Stimulated activated CD4-positive, alpha-beta T cell treated with anti-CD3 and anti-CD28 coated beads, Interleukin-2, amount 100 ng/mL, for 24 hours (primary cell): ENCODE results near the gene COP1.

Experiments used
- DNase-seq, 2 donors: peaks; one replicate each; pipeline ENCODE4 v3.0.0-alpha.2; 2020

Gene COP1

GRCh38 chr1:176198413-176198812 is 8.7 kb downstream of the COP1 start:
- DNase-seq = no peak

DNA sequence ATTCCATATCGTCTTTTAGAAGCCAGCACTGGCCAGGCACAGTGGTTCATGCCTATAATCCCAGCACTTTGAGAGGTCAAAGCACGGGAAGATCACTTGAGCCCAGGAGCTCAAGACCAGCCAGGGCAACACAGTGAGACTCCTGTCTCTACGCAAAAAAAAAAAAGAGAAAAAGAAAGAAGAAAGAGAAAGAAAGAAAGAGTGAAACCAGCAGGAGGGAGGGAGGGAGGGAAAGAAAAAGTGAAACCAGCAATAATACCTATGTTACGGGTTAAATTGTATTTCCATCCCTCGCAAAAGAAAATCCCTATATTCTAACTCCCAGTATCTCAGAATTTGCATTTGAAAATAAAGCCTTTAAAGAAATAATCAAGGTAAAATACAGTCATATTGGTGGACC is 10.4 kb downstream of the COP1 start:
- DNase-seq = no peak

- no peak for DNase-seq
These were observed 11.5 kb downstream of the COP1 start for GRCh38 chr1:176195547-176195946.

GRCh38 chr1:176193663-176194062 is 13.4 kb downstream of the COP1 start:
- no peak for DNase-seq

GRCh38 chr1:176193023-176193422 is 14.1 kb downstream of the COP1 start:
- no peak for DNase-seq

- DNase-seq = no peak
These were observed 18.5 kb downstream of the COP1 start for GRCh38 chr1:176188604-176189003.

DNA sequence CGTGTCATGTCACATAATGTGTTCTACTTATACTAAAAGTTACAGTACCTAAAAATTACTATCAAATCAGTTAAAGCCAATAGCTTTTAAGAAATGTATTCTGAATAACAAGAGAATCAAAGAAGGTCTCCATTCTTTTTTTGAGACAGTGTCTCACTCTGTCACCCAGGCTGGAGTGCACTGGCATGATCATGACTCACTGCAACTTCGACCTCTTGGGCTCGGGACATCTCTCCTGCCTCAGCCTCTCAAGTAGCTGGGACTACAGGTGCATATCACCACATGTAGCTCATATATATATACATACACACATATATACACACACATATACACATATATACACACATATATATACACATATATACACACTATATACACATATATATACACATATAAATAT is 20.1 kb downstream of the COP1 start:
- DNase-seq = no peak

- no peak for DNase-seq
These were observed 23.5 kb downstream of the COP1 start for GRCh38 chr1:176183618-176184017.

DNA sequence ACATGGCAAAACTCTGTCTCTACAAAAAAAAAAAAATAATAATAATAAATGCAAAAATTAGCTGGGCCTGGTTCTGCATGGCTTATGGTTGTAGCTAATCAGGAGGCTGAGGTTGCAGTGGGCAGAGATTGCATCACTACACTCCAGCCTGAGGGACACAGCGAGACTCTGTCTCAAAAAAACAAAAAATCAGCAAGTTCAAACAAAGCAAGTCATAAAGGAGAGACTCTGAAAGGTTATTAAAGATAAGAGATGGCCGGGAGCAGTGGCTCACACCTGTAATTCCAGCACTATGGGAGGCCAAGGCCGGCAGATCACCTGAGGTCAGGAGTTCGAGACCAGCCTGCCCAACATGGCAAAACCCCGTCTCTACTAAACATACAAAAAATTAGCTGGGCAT is 28.8 kb downstream of the COP1 start:
- DNase-seq = no peak

DNA sequence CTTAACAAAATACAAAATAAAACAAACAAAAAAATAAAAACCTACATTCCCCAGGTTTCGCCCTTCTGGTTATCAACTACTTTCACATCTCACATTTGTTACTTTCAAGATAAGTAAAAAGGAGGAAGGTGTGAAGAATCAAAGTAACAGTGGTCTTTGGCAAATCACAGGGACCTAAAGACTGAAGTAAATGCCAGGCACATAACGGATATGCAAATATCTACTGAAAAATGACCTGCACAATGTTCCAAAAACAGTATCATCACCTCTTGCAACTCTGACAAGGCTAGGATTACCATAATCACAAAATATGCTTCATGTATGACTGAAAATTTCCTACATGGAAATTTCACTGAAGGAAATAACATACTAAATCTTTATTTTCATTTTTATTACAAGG is 29.3 kb downstream of the COP1 start:
- DNase-seq = no peak

DNA sequence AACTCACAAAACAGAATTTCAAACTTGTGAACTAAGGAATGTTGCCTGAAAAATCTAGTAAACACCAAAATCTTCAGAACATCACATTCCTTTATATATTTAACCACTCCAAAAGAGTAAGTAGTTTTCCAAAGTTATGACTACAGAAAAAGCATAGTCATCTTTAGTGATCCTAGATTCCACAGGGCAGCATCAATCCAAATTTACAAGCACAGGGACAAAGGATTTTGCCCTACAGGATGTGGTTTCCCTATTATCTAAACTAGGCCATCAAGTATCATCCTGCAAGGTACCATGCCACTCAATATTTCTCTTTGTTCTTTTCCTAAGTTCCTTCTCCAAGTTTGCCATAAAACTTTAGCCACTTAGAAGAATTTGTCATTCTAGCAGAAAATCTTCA is 33.0 kb downstream of the COP1 start:
- DNase-seq = no peak

- no peak for DNase-seq
These were observed 34.9 kb downstream of the COP1 start for GRCh38 chr1:176172215-176172614.

DNA sequence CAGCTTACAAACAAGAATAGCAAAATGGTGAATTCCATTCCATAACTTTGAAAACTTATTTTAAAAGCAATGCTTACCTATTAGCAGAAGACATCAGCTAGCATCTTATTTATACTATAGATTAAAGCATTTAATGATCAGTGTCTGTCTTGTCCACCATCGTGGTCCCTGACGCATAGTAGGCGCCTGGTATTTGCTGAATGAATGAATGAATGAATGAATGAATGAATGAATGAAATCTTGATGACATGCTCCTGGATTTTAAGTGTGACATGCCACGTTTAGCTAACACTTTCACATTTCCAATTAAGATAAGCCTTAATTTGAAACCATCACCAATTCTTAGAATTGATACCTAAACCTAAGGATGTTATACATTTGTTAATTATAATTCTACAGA is 39.9 kb downstream of the COP1 start:
- no peak for DNase-seq

DNA sequence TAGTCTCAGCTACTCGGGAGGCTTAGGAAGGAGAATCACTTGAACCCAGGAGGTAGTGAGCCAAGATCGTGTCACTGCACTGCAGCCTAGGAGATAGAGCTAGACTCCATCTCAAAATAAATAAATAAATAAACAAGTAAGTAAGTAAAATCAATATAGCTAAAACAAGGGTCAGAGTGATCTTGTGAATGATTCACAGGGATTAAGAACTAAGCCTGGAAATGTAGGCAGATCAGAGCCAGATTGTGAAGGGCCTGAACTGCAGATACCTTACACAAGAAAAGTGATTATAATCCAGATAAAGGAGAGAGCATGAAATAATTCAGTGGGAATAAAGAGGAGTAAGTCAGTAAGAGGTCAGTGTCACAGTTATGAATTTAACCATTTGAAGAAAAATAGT is 41.5 kb downstream of the COP1 start:
- no peak for DNase-seq

- no peak for DNase-seq
These were observed 42.9 kb downstream of the COP1 start for GRCh38 chr1:176164014-176164678.

- no peak for DNase-seq
These were observed 47.1 kb downstream of the COP1 start for GRCh38 chr1:176159993-176160392.

DNA sequence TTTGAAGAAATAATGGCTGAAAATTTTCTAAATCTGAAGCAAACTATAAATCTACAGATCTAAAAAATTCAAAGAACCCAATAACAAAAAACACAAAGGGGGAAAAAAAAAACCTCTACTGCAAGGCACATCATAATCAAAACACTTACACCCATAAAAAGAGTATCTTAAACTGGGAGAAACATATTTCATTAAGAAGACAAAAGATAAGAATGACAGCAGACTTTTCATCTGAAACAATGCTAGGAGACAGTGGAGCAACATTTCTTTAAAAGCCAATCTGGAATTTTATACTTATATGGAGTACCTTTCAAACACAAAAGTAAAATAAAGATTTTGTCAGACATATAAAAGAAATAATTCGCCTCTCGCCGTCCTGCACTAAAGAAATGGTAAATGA is 49.1 kb downstream of the COP1 start:
- no peak for DNase-seq

- DNase-seq = no peak
These were observed 56.9 kb downstream of the COP1 start for GRCh38 chr1:176149939-176150807.

DNA sequence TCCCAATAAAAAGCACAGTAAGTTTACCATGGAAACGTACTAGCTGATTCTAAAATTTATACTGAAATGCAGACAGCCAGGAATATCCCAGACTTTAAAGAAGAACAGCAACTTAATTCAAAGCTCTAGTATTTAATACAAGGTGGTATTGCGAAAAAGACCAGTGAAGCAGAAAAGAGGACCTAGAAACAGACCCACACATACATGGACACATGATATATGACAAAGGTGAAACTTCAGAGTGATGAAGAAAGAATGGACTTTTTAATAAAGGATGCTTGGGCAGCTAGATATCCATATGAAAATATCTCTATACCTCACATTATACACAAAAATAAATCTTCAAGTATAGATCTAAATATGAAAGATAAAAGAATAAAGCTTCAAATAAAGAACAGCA is 62.6 kb downstream of the COP1 start:
- no peak for DNase-seq

DNA sequence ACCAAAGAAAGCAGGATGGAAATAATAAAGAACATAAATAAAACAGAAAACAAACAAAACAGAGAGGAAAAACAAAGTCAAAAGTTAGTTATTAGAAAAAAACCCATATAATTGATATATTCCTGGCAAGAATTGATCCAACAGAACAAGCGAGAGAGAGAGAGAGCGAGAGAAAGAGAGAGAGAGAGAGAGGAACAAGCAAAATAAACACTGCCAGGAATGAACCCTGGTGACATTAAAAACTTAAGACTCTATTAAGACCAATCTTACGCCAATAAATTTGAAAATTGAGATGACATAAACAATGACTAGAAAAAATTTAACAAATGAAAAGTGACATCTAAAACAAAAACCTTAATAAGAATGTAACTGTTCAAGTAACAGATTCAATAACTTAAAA is 64.1 kb downstream of the COP1 start:
- no peak for DNase-seq

- DNase-seq = no peak
These were observed 65.6 kb downstream of the COP1 start for GRCh38 chr1:176141449-176141848.

GRCh38 chr1:176136891-176137290 is 70.2 kb downstream of the COP1 start:
- DNase-seq = no peak

DNA sequence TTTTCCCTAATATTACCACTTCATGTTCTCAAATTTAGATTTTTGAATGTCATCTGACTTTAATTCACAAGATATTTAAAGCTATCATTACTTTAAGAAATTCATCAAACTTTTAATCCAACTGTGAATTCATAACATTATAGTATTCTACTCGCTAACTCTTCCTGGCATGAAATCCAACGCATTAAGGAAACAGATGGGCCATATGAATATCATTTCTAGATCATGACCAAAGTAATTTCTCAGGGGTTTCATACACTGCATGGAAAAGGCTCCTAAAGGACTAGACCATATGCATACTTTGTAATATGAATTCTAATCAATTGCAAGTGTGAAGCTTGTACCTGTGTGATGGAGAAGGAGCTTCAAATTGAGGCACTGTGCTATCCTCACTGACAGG is 72.4 kb downstream of the COP1 start:
- no peak for DNase-seq

GRCh38 chr1:176122282-176122681 is 84.8 kb downstream of the COP1 start:
- no peak for DNase-seq

DNA sequence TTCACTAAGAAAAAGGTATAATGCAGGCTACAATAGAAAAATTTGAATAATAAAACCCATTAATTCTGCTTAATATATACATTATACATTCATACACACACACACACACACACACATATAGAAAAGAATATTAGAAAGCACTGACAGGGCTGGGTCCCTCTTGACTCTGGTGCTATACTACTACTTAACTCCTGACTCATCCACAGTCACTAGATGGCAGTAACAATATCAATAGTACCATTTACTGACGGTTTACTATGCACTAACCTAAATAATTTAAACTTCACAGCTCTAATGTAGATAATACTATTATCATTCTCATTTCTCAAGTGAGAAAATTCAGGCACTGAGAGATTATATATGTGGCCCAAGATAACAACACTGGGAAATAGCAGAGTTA is 87.5 kb downstream of the COP1 start:
- DNase-seq = no peak
